ENCODE results near the gene C12orf60. TPM values are rescaled to one million over a fixed set of nuclear protein-coding genes. Genes with fewer than 3 reads are reported as not detected.
A peak's percentile ranks its signal among the peaks of the same experiment; 100 is the strongest.

The C12orf60 gene
- total RNA-seq, 8 experiments from 2014 or later: 1.9 to 4.5 (median 2.5) TPM

- ATAC-seq (replicated peaks in 6 of 8): peak; percentile 23 to 67 (median 47)
- in situ Hi-C loops (cut with MboI; ENCODE audit: low pct_unique_long_range_greater_than_20kb in 2 of 9, low sequenced_read_pairs in 9 of 9, unreplicated experiment in 9 of 9): loop anchor here in 6 of 9 experiments (10.0 to 25.0 kb wide), 5 partner anchors 142 to 692 kb away; partner anchors contain the start of gene RERG (in 4 of the 6)
These were observed 41.9 kb downstream of the C12orf60 start for GRCh38 chr12:14845350-14845750.

GRCh38 chr12:14846042-14846587 is 42.6 kb downstream of the C12orf60 start:
- no peak overlapping the region for H3K27ac ChIP-seq
- WGBS, 10 experiments: 39 to 100% (median 87%) methylated on average over 1 to 3 of the region's 3 CpGs
- ATAC-seq (replicated peaks in 6 of 8): no peak
- in situ Hi-C loops (cut with MboI; ENCODE audit: low pct_unique_long_range_greater_than_20kb in 2 of 9, low sequenced_read_pairs in 9 of 9, unreplicated experiment in 9 of 9): loop anchor here in 6 of 9 experiments (10.0 to 25.0 kb wide), 5 partner anchors 141 to 691 kb away; partner anchors contain the start of gene RERG (in 4 of the 6)
- peaks cover 4% of the 10 kb centered on the region in 2 donors for H3K4me1 ChIP-seq (replicated peaks in 1 of 2)
- H3K4me3 ChIP-seq: no peak overlapping the region

More at GRCh38 chr12:14845350-14845750, 41.9 kb downstream of the C12orf60 start:
- 0% methylated on average over 1 to 3 of the region's 3 CpGs; no CpG with 5 or more reads in 1 of the 10 experiments for WGBS, 10 experiments
- no peak overlapping the region for H3K4me3 ChIP-seq
- no peak overlapping the region for H3K27ac ChIP-seq
- peaks cover 4% of the 10 kb centered on the region in 2 donors for H3K4me1 ChIP-seq (replicated peaks in 1 of 2)

- no peak overlapping the region for H3K4me3 ChIP-seq
- no peak overlapping the region for H3K27ac ChIP-seq
- in situ Hi-C loops (cut with MboI; ENCODE audit: low pct_unique_long_range_greater_than_20kb in 2 of 9, low sequenced_read_pairs in 9 of 9, unreplicated experiment in 9 of 9): loop anchor here in 6 of 9 experiments (10.0 to 25.0 kb wide), 5 partner anchors 140 to 690 kb away; partner anchors contain the start of gene RERG (in 4 of the 6)
- ATAC-seq (replicated peaks in 6 of 8): no peak
- peaks cover 4% of the 10 kb centered on the region in 2 donors for H3K4me1 ChIP-seq (replicated peaks in 1 of 2)
- WGBS, 10 experiments: 18 to 93% (median 78%) methylated on average over 2 to 4 of the region's 4 CpGs
These were observed 43.6 kb downstream of the C12orf60 start for GRCh38 chr12:14846876-14847580.

GRCh38 chr12:14849661-14850060 is 46.2 kb downstream of the C12orf60 start:
- 7 to 100% (median 73%) methylated on average over 1 to 2 of the region's 2 CpGs; no CpG with 5 or more reads in 1 of the 10 experiments for WGBS, 10 experiments
- Histone ChIP-seq H3K27ac (no peak overlapping the region), H3K4me1 (replicated peaks in 1 of 2) (peaks cover 4 to 13% of the 10 kb centered on the region in 2 donors), H3K4me3 (no peak overlapping the region)
- peak in 2 of 8 experiments; percentile 13 to 40 for ATAC-seq (replicated peaks in 6 of 8)
- in situ Hi-C loops (cut with MboI; ENCODE audit: low pct_unique_long_range_greater_than_20kb in 2 of 9, low sequenced_read_pairs in 9 of 9, unreplicated experiment in 9 of 9): loop anchor here in 7 of 9 experiments (10.0 to 25.0 kb wide), 5 partner anchors 138 to 688 kb away; partner anchors contain the start of gene RERG (in 5 of the 7)

- Histone ChIP-seq H3K27ac (no peak overlapping the region), H3K4me1 (replicated peaks in 1 of 2) (peaks cover 4 to 15% of the 10 kb centered on the region in 2 donors), H3K4me3 (no peak overlapping the region)
- no peak for ATAC-seq (replicated peaks in 6 of 8)
- 0 to 71% (median 60%) methylated on average over 1 of the region's 1 CpG; no CpG with 5 or more reads in 5 of the 10 experiments for WGBS, 10 experiments
- in situ Hi-C loops (cut with MboI; ENCODE audit: low pct_unique_long_range_greater_than_20kb in 2 of 9, low sequenced_read_pairs in 9 of 9, unreplicated experiment in 9 of 9): loop anchor here in 1 of 9 experiments (25.0 kb wide), 1 partner anchor 361 kb away; the partner anchor contains the start of gene RERG
These were observed 47.6 kb downstream of the C12orf60 start for GRCh38 chr12:14850929-14851663.

GRCh38 chr12:14852880-14853279 is 49.4 kb downstream of the C12orf60 start:
- in situ Hi-C loops (cut with MboI; ENCODE audit: low pct_unique_long_range_greater_than_20kb in 2 of 9, low sequenced_read_pairs in 9 of 9, unreplicated experiment in 9 of 9): loop anchor here in 1 of 9 experiments (25.0 kb wide), 1 partner anchor 359 kb away; the partner anchor contains the start of gene RERG
- H3K4me1 ChIP-seq (replicated peaks in 1 of 2): peaks cover 0 to 11% of the 10 kb centered on the region in 2 donors
- no peak overlapping the region for H3K4me3 ChIP-seq
- no peak overlapping the region for H3K27ac ChIP-seq
- no peak for ATAC-seq (replicated peaks in 6 of 8)

GRCh38 chr12:14853961-14854360 is 50.5 kb downstream of the C12orf60 start:
- WGBS, 10 experiments: 13 to 69% (median 47%) methylated on average over 2 to 3 of the region's 3 CpGs; no CpG with 5 or more reads in 2 of the 10 experiments
- Histone ChIP-seq H3K4me3 (no peak overlapping the region), H3K27ac (no peak overlapping the region), H3K4me1 (replicated peaks in 1 of 2) (peaks cover 0 to 11% of the 10 kb centered on the region in 2 donors)
- in situ Hi-C loops (cut with MboI; ENCODE audit: low pct_unique_long_range_greater_than_20kb in 2 of 9, low sequenced_read_pairs in 9 of 9, unreplicated experiment in 9 of 9): loop anchor here in 1 of 9 experiments (25.0 kb wide), 1 partner anchor 358 kb away; the partner anchor contains the start of gene RERG
- peak in 5 of 8 experiments; percentile 31 to 77 (median 46) for ATAC-seq (replicated peaks in 6 of 8)

GRCh38 chr12:14854586-14855183 is 51.2 kb downstream of the C12orf60 start:
- Histone ChIP-seq H3K4me3 (no peak overlapping the region), H3K27ac (no peak overlapping the region), H3K4me1 (replicated peaks in 1 of 2) (peaks cover 0 to 11% of the 10 kb centered on the region in 2 donors)
- in situ Hi-C loops (cut with MboI; ENCODE audit: low pct_unique_long_range_greater_than_20kb in 2 of 9, low sequenced_read_pairs in 9 of 9, unreplicated experiment in 9 of 9): loop anchor here in 1 of 9 experiments (25.0 kb wide), 1 partner anchor 358 kb away; the partner anchor contains the start of gene RERG
- whole genome bisulfite sequencing, 10 experiments: 0 to 81% (median 59%) methylated on average over 1 to 6 of the region's 6 CpGs
- ATAC-seq (replicated peaks in 6 of 8): peak in 5 of 8 experiments; percentile 37 to 94 (median 52)

- Histone ChIP-seq H3K4me3 (no peak overlapping the region), H3K4me1 (replicated peaks in 1 of 2) (peaks cover 0 to 11% of the 10 kb centered on the region in 2 donors), H3K27ac (no peak overlapping the region)
- no peak for ATAC-seq (replicated peaks in 6 of 8)
- in situ Hi-C loops (cut with MboI; ENCODE audit: low pct_unique_long_range_greater_than_20kb in 2 of 9, low sequenced_read_pairs in 9 of 9, unreplicated experiment in 9 of 9): loop anchor here in 1 of 9 experiments (25.0 kb wide), 1 partner anchor 354 kb away; the partner anchor contains the start of gene RERG
- 13 to 100% (median 60%) methylated on average over 1 of the region's 1 CpG; no CpG with 5 or more reads in 2 of the 10 experiments for WGBS, 10 experiments
These were observed 55.0 kb downstream of the C12orf60 start for GRCh38 chr12:14858513-14858912.

- ATAC-seq (replicated peaks in 6 of 8): no peak
- in situ Hi-C loops (cut with MboI; ENCODE audit: low pct_unique_long_range_greater_than_20kb in 2 of 9, low sequenced_read_pairs in 9 of 9, unreplicated experiment in 9 of 9): loop anchor here in 1 of 9 experiments (25.0 kb wide), 1 partner anchor 352 kb away; the partner anchor contains the start of gene RERG
These were observed 57.0 kb downstream of the C12orf60 start for GRCh38 chr12:14860490-14860889.

GRCh38 chr12:14868916-14869506 is 65.5 kb downstream of the C12orf60 start:
- Histone ChIP-seq H3K27ac (no peak overlapping the region), H3K4me1 (replicated peaks in 1 of 2) (no peaks in the 10 kb centered on the region), H3K4me3 (no peak overlapping the region)
- in situ Hi-C loops (cut with MboI; ENCODE audit: low pct_unique_long_range_greater_than_20kb in 2 of 9, low sequenced_read_pairs in 9 of 9, unreplicated experiment in 9 of 9): loop anchor here in 1 of 9 experiments (25.0 kb wide), 1 partner anchor 343 kb away; the partner anchor contains the start of gene RERG
- ATAC-seq (replicated peaks in 6 of 8): peak in 2 of 8 experiments; percentile 83 to 90
- WGBS, 10 experiments: 20 to 90% (median 70%) methylated on average over 1 to 2 of the region's 3 CpGs; no CpG with 5 or more reads in 5 of the 10 experiments

More at GRCh38 chr12:14860490-14860889, 57.0 kb downstream of the C12orf60 start:
- Histone ChIP-seq H3K27ac (no peak overlapping the region), H3K4me3 (no peak overlapping the region), H3K4me1 (replicated peaks in 1 of 2) (no peaks in the 10 kb centered on the region)

All from motor neuron (in vitro differentiated cells).